HepG2 (cell line): ENCODE results near the gene SIT1. TPM values are rescaled to one million over a fixed set of nuclear protein-coding genes. Genes with fewer than 3 reads are reported as not detected.
A peak's percentile ranks its signal among the peaks of the same experiment; 100 is the strongest.

Experiments
- ATF1 ChIP-seq: IDR thresholded peaks from 2 replicates; pipeline ENCODE4 v1.6.1; 2016; ENCODE audit warnings: mild to moderate bottlenecking, control low read depth
- DPF2 ChIP-seq: sonication (generic); formaldehyde crosslinking; IDR thresholded peaks from 2 replicates; pipeline ENCODE4 v1.4.0; 2020; ENCODE audit warnings: mild to moderate bottlenecking, low read depth, missing genetic modification reagents, borderline replicate concordance
- ERF ChIP-seq: IDR thresholded peaks from 2 replicates; pipeline ENCODE4 v1.6.1; 2018; ENCODE audit warnings: missing biosample characterization, missing genetic modification reagents
- GPBP1L1 ChIP-seq: sonication (generic); formaldehyde crosslinking; IDR thresholded peaks from 2 replicates; pipeline ENCODE4 v1.5.0; 2020; ENCODE audit warnings: mild to moderate bottlenecking, missing genetic modification reagents
- HBP1 ChIP-seq: IDR thresholded peaks from 2 replicates; pipeline ENCODE4 v1.6.1; 2016; ENCODE audit warnings: low read depth, control low read depth
- HMG20B ChIP-seq: conservative IDR thresholded peaks from 2 replicates; pipeline ENCODE4 v1.6.1; 2016; ENCODE audit warnings: missing genetic modification reagents, missing compliant biosample characterization
- HOXA9 ChIP-seq: sonication (generic); formaldehyde crosslinking; IDR thresholded peaks from 2 replicates; pipeline ENCODE4 v1.8.1; 2022; ENCODE audit warnings: missing genetic modification reagents, mild to moderate bottlenecking, moderate library complexity, borderline replicate concordance
- NR2F6 ChIP-seq, 2 experiments: IDR thresholded peaks; 2 replicates each; pipeline ENCODE4 v1.6.1; 2016; ENCODE audit warnings: antibody characterized with exemption in 1 of 2, mild to moderate bottlenecking in 1 of 2
- POLR2AphosphoS2 ChIP-seq: IDR thresholded peaks from 2 replicates; pipeline ENCODE4 v1.6.1; 2011; ENCODE audit warnings: low read depth, low read length, improper control_type of control experiment
- PREB ChIP-seq: sonication (generic); formaldehyde crosslinking; IDR thresholded peaks from 2 replicates; pipeline ENCODE4 v1.4.0; 2020; ENCODE audit warnings: missing genetic modification reagents
- PTBP1 ChIP-seq: fragments of 200-400 bp; formaldehyde crosslinking; IDR thresholded peaks from 2 replicates; pipeline ENCODE4 v1.6.1; 2018; ENCODE audit warnings: low read length, low read depth; ENCODE audit not compliant: poor library complexity, severe bottlenecking
- SP5 ChIP-seq: IDR thresholded peaks from 2 replicates; pipeline ENCODE4 v1.6.1; 2016; ENCODE audit warnings: low read depth, borderline replicate concordance
- TAF1 ChIP-seq: sonication (generic); formaldehyde crosslinking; IDR thresholded peaks from 2 replicates; pipeline ENCODE4 v1.4.0; 2020; ENCODE audit warnings: missing genetic modification reagents
- TCF7L2 ChIP-seq: IDR thresholded peaks from 2 replicates; pipeline ENCODE4 v1.6.1; 2011; ENCODE audit warnings: mild to moderate bottlenecking, low read depth, low read length, moderate library complexity
- XRCC5 ChIP-seq: fragments of 200-400 bp; formaldehyde crosslinking; optimal IDR thresholded peaks from 2 replicates; pipeline ENCODE3; 2017; ENCODE audit warnings: mild to moderate bottlenecking, low read length
- ZBTB37 ChIP-seq: sonication (generic); formaldehyde crosslinking; IDR thresholded peaks from 2 replicates; pipeline ENCODE4 v1.4.0; 2020; ENCODE audit warnings: mild to moderate bottlenecking, missing genetic modification reagents
- ZBTB42 ChIP-seq: sonication (generic); formaldehyde crosslinking; IDR thresholded peaks from 2 replicates; pipeline ENCODE4 v1.5.0; 2020; ENCODE audit warnings: mild to moderate bottlenecking, missing genetic modification reagents
- ZBTB7B ChIP-seq: sonication (generic); formaldehyde crosslinking; IDR thresholded peaks from 2 replicates; pipeline ENCODE4 v1.4.0; 2020; ENCODE audit warnings: missing genetic modification reagents
- ZKSCAN1 ChIP-seq: fragments of 150-350 bp; IDR thresholded peaks from 2 replicates; pipeline ENCODE4 v1.6.1; 2014; ENCODE audit warnings: low read length
- ZNF124 ChIP-seq: sonication (generic); formaldehyde crosslinking; IDR thresholded peaks from 2 replicates; pipeline ENCODE4 v1.4.0; 2020; ENCODE audit warnings: missing genetic modification reagents
- ZNF350 ChIP-seq: sonication (generic); formaldehyde crosslinking; IDR thresholded peaks from 2 replicates; pipeline ENCODE4 v1.4.0; 2020; ENCODE audit warnings: mild to moderate bottlenecking, low read depth, missing genetic modification reagents, borderline replicate concordance
- ZNF747 ChIP-seq: sonication (generic); formaldehyde crosslinking; IDR thresholded peaks from 2 replicates; pipeline ENCODE4 v1.8.1; 2023; ENCODE audit warnings: missing genetic modification reagents, mild to moderate bottlenecking, borderline replicate concordance
- ZNF784 ChIP-seq: sonication (generic); formaldehyde crosslinking; IDR thresholded peaks from 2 replicates; pipeline ENCODE4 v1.5.1; 2020; ENCODE audit warnings: missing genetic modification reagents, mild to moderate bottlenecking, borderline replicate concordance
- ZSCAN25 ChIP-seq: sonication (generic); formaldehyde crosslinking; IDR thresholded peaks from 2 replicates; pipeline ENCODE4 v1.8.0; 2022; ENCODE audit warnings: mild to moderate bottlenecking, missing genetic modification reagents
- polyA plus RNA-seq, 8 experiments: library from polyadenylated mRNA; depleted of rRNA in 3 of 8; stranded (reverse) in 7 of 8; unstranded in 1 of 8; fragments of >200 nt; fragmentation: Illumina TruSeq in 4 of 8; extraction: Trizol in 4 of 8; gene quantifications; 2 replicates each; pipeline versions ENCODE4 v1.2.1 to v1.2.3, GENCODE V29; 2011 to 2016; ENCODE audit warnings: low read depth in 4 of 8, missing spikeins in 1 of 8, mixed read lengths in 1 of 8; ENCODE audit not compliant: insufficient read depth in 1 of 8
- total RNA-seq, 5 experiments: library from RNA; depleted of rRNA; stranded (reverse); fragments of >200 nt; fragmentation: Illumina TruSeq; extraction: Trizol; gene quantifications; 2 replicates each; pipeline ENCODE4 v1.2.3, GENCODE V29; 2016; ENCODE audit warnings: low read depth in 1 of 5

The SIT1 gene
- total and polyA plus RNA-seq, 2 of the 13 experiments (the other 11 are each of a cell fraction or from before 2014, with no cell fraction given), result 0.09 to 6.7 TPM

GRCh38 chr9:35669331-35670145 lies 18.8 kb upstream of the SIT1 start (continued):
- TF ChIP-seq ZSCAN25 (no peak), POLR2AphosphoS2 (no peak), ATF1 (CRISPR knock-in tag) (no peak), ZNF747 (CRISPR knock-in tag) (no peak), ZBTB42 (CRISPR knock-in tag) (no peak), ZNF784 (CRISPR knock-in tag) (no peak), TAF1 (CRISPR knock-in tag) (no peak), ZNF124 (CRISPR knock-in tag) (peak; percentile 72; the same call in 1 of the 2 replicates), PTBP1 (no peak), HMG20B (CRISPR knock-in tag) (peak; percentile 86), TCF7L2 (no peak), ERF (CRISPR knock-in tag) (peak; percentile 43), HBP1 (CRISPR knock-in tag) (no peak), ZBTB37 (CRISPR knock-in tag) (no peak), ZKSCAN1 (no peak), GPBP1L1 (CRISPR knock-in tag) (no peak), PREB (no peak), XRCC5 (peak; percentile 48), HOXA9 (CRISPR knock-in tag) (0 out of 2 replicates have a peak, but pooled peaks have one; percentile 34), DPF2 (CRISPR knock-in tag) (peak; percentile 37; the same call in 1 of the 2 replicates), SP5 (CRISPR knock-in tag) (peak; percentile 46; the same call in 1 of the 2 replicates), NR2F6 (IDR thresholded peaks at IDR 0.05) (peak; percentile 14; the same call in 1 of the 2 replicates), NR2F6 (CRISPR knock-in tag; IDR thresholded peaks at IDR 0.05) (peak; percentile 61; the same call in 1 of the 2 replicates), ZNF350 (CRISPR knock-in tag) (peak; percentile 34; the same call in 1 of the 2 replicates), ZBTB7B (CRISPR knock-in tag) (0 out of 2 replicates have a peak, but pooled peaks have one; percentile 30)
